Esophagus muscularis mucosa (tissue), 4 donors: ENCODE measurements around the gene DUOXA1. TPM values are rescaled to one million over a fixed set of nuclear protein-coding genes. Genes with fewer than 3 reads are reported as not detected.

Source experiments
- DNase-seq: peaks from one replicate; pipeline ENCODE4 v3.0.0-alpha.2; 2017; ENCODE audit errors: extremely low spot score
- H3K27ac ChIP-seq, 4 donors: fragments of 200-600 bp; sonication (generic); replicated peaks in 1 of 4; 1 replicate in 3 of 4; 2 replicates in 1 of 4; pipeline ENCODE4 v1.5.1; 2016 to 2019; ENCODE audit warnings: mild to moderate bottlenecking in 1 of 4
- H3K27me3 ChIP-seq, 4 donors: fragments of 200-600 bp; sonication (generic); one replicate each; pipeline versions ENCODE4 v1.5.1 to v1.6.0; 2016 to 2019
- H3K36me3 ChIP-seq, 4 donors: fragments of 200-600 bp; sonication (generic); one replicate each; pipeline ENCODE4 v1.5.1; 2016 to 2019
- H3K4me1 ChIP-seq, 4 donors: fragments of 200-600 bp; sonication (generic); one replicate each; pipeline ENCODE4 v1.5.1; 2016 to 2019
- H3K4me3 ChIP-seq, 4 donors: fragments of 200-600 bp; sonication (generic); 1 replicate in 2 of 4; 2 replicates in 2 of 4; pipeline ENCODE4 v1.5.1; 2016 to 2019; ENCODE audit warnings: mild to moderate bottlenecking in 4 of 4, moderate library complexity in 1 of 4
- H3K9me3 ChIP-seq, 4 donors: fragments of 200-600 bp; sonication (generic); 1 replicate in 3 of 4; 2 replicates in 1 of 4; pipeline ENCODE4 v1.5.1; 2016 to 2019
- EP300 ChIP-seq: sonication (generic); formaldehyde crosslinking; IDR thresholded peaks from one replicate; pipeline ENCODE4 v1.6.1; 2017; ENCODE audit warnings: antibody characterized with exemption
- POLR2A ChIP-seq: fragments of 450-650 bp; IDR thresholded peaks from one replicate; pipeline ENCODE4 v1.6.1; 2017; ENCODE audit warnings: antibody characterized with exemption, moderate library complexity, mild to moderate bottlenecking, low read depth
- POLR2AphosphoS5 ChIP-seq, 2 donors: sonication (generic); formaldehyde crosslinking; IDR thresholded peaks; one replicate each; pipeline ENCODE4 v1.6.1; 2017; ENCODE audit warnings: antibody characterized with exemption in 2 of 2
- WGBS: methylation state at CpG from one replicate; pipeline ENCODE4 v1.1.5; 2018; 5-methylcytosine and 5-hydroxymethylcytosine counted together
- intact Hi-C: fragments of 100-400 bp; cut with DNase I; formaldehyde crosslinking; loops from one replicate; pipeline ENCODE4 v1.15.1; 2023
- total RNA-seq, 4 donors: library from RNA; depleted of rRNA; stranded (reverse); fragments of >200 nt; gene quantifications; one replicate each; pipeline versions ENCODE4 v1.1.0 to v1.2.1, GENCODE V29; 2016
- TF ChIP-seq, protein P1 (sequence below), 3 experiments: fragments of 200-600 bp in 2 of 3; fragments of 450-650 bp in 1 of 3; sonication (generic) in 2 of 3; IDR thresholded peaks; one replicate each; pipeline ENCODE4 v1.5.1; 2017 to 2019; ENCODE audit warnings: antibody characterized with exemption in 3 of 3, mild to moderate bottlenecking in 2 of 3, moderate library complexity in 1 of 3

The DUOXA1 gene
- total RNA-seq, 4 donors from 2014 or later, result 0.13 to 0.52 TPM; not detected in 2

DNA sequence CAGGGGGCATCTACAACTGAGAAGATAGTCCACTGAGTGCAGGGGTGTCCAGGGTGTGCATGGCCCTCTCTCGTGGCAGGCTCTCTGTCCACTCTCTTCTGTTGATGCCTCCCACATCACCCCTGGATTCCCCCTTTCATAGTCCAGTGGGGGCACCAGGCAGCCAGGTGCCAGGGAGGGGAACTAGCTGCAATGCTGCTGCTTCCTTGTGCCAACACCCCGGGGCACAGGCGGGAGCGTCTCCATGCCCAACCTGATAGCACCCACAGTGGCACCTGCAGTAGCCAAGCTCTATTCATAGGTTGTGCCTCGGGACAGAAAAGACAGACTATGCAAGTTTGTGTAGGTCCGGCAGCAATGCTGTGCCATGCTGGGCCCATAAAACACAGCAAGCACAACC lies 27.5 kb downstream of the DUOXA1 start:
- H3K9me3 ChIP-seq, result no peaks in the 10 kb centered on the region
- no peaks in the 10 kb centered on the region for H3K4me1 ChIP-seq
- H3K27me3 ChIP-seq, result peaks cover 0 to 10% (median 0%) of the 10 kb centered on the region in 4 donors
- no peak for TF ChIP-seq POLR2AphosphoS5 (IDR thresholded peaks at IDR 0.05)
- no peak for TF ChIP-seq EP300
- TF ChIP-seq, protein P1, sequence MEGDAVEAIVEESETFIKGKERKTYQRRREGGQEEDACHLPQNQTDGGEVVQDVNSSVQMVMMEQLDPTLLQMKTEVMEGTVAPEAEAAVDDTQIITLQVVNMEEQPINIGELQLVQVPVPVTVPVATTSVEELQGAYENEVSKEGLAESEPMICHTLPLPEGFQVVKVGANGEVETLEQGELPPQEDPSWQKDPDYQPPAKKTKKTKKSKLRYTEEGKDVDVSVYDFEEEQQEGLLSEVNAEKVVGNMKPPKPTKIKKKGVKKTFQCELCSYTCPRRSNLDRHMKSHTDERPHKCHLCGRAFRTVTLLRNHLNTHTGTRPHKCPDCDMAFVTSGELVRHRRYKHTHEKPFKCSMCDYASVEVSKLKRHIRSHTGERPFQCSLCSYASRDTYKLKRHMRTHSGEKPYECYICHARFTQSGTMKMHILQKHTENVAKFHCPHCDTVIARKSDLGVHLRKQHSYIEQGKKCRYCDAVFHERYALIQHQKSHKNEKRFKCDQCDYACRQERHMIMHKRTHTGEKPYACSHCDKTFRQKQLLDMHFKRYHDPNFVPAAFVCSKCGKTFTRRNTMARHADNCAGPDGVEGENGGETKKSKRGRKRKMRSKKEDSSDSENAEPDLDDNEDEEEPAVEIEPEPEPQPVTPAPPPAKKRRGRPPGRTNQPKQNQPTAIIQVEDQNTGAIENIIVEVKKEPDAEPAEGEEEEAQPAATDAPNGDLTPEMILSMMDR (IDR thresholded peaks at IDR 0.05), result no peak
- TF ChIP-seq POLR2A, result no peak
- no peaks in the 10 kb centered on the region for H3K36me3 ChIP-seq
- intact Hi-C loops, result no loop called here
- no peak for DNase-seq
- WGBS, result 93% methylated on average over 5 of the region's 6 CpGs
- H3K4me3 ChIP-seq, result no peak overlapping the region
- H3K27ac ChIP-seq, result no peak overlapping the region

DNA sequence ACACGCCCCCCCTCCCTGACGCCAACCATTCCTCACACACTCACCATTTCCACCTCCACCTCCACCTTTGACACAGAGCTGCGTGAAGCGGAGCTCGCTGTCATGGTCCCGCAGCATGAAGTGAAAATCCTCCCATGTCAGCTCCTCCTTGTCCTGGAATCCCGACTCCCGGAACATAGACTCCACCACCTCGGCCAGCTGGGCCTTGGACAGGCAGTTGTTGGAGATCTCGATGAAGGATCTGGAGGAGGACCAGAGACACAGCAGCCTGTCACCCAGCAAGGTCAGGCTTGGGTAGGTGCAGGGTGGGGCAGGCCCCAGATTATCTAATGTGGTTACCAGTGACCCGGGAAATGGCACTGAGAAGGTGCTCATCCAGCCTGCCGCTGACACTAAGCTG lies 27.9 kb downstream of the DUOXA1 start:
- no peaks in the 10 kb centered on the region for H3K36me3 ChIP-seq
- no peak overlapping the region for H3K4me3 ChIP-seq
- H3K9me3 ChIP-seq, result no peaks in the 10 kb centered on the region
- 89% methylated on average over 12 of the region's 12 CpGs for WGBS
- DNase-seq, result no peak
- peaks cover 0 to 5% (median 0%) of the 10 kb centered on the region in 4 donors for H3K27me3 ChIP-seq
- H3K4me1 ChIP-seq, result no peaks in the 10 kb centered on the region
- intact Hi-C loops, result no loop called here
- H3K27ac ChIP-seq, result no peak overlapping the region
- TF ChIP-seq POLR2AphosphoS5 (IDR thresholded peaks at IDR 0.05) (no peak), EP300 (no peak), POLR2A (no peak)
- TF ChIP-seq, protein P1 (IDR thresholded peaks at IDR 0.05), result no peak

DNA sequence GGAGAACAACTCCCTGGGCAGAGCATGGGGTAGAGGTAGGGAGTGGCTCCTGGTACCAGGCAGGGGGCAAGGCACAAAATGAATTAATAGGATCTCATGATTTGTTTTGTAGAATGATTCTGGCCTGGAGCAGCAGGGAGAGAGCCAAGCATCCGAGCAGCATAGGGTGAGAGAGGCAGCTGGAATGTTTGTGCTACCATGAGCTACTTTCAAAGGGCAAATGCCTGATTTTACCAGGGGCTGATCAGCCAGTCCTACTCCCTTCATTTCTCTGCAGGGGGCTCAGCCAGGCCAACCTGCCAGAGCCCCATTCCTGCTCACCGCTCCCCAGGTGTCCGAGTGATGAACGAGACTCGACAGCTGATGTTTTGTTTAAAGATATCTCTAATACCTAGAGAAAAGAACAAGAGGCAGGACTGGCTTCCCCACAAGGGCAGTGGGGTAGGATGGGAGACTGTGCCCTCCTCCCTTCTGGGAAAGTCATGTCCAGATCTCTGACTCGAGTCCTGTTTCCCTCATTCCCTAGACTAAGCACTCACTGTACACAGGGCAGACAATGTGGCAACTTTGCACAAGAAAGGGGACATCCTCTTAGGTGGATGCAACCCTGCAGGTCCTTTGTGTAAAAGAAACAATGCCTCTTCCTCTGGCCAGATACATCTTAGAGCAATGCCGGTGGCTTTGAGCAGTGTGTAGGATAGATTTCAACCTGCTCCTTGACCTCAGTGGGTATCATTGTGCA lies 28.6 kb downstream of the DUOXA1 start:
- 48% methylated on average over 6 of the region's 7 CpGs for WGBS
- no peak for DNase-seq

DNA sequence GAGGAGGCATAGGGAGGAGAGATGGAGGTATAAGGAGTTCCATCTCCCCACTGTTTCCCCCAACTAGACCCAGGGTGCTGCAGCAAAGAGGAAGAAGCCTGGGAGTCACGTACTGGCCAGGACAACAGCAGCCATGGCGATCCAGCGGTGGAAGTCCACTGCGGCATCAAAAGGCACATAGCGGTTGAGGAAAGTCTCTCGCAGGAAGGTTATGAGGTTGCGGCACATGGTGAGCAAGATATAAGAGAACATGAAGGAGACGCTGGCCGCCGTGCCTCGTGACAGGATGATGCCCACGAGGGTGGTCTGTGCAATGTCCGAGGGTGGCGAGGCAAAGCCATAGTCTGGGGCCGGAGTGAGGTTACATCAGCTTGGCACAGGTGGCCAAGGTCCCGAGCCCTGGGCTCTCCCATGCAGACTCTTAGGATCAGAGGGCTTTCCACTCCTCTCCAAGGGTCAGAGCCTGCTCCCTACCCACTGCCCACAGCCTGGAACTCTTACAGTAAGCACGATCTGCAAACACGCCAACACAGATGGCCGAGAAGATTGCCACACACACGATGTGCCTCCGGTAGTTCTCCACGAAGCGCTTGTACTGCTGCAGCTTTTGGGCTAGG lies 30.0 kb downstream of the DUOXA1 start:
- intact Hi-C loops, result no loop called here
- Histone ChIP-seq H3K4me1 (no peaks in the 10 kb centered on the region), H3K9me3 (no peaks in the 10 kb centered on the region), H3K27ac (no peak overlapping the region), H3K36me3 (no peaks in the 10 kb centered on the region), H3K4me3 (no peak overlapping the region), H3K27me3 (no peaks in the 10 kb centered on the region)
- WGBS, result 85% methylated on average over 23 of the region's 23 CpGs
- TF ChIP-seq, protein P1 (IDR thresholded peaks at IDR 0.05), result no peak
- no peak for TF ChIP-seq EP300
- no peak for TF ChIP-seq POLR2AphosphoS5 (IDR thresholded peaks at IDR 0.05)
- TF ChIP-seq POLR2A, result no peak
- no peak for DNase-seq

More for the DNA sequence above, 28.6 kb downstream of the DUOXA1 start:
- no peaks in the 10 kb centered on the region for H3K36me3 ChIP-seq
- no peaks in the 10 kb centered on the region for H3K9me3 ChIP-seq
- H3K27ac ChIP-seq, result no peak overlapping the region
- H3K27me3 ChIP-seq, result no peaks in the 10 kb centered on the region
- no peak overlapping the region for H3K4me3 ChIP-seq
- intact Hi-C loops, result no loop called here
- TF ChIP-seq, protein P1 (IDR thresholded peaks at IDR 0.05), result no peak
- H3K4me1 ChIP-seq, result no peaks in the 10 kb centered on the region

DNA sequence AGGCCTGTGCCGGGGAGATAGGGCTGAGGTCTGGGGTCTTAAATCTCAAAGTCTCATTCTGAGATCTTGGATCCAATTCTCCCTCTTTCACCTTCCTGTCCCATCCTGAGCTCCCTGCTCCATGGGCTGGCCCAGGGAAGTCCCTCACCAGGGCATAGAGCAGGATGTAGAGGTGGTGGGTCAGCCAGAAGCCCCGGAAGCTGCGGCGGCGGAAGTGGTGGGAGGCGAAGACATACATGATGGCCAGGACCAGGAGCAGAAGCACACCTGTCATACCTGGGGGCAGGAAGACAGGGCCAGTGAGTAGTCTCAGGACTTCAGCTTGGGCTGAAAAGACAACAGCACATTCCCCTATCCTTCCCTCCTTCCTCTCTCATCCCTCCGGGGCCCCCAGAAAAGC lies 32.2 kb downstream of the DUOXA1 start:
- TF ChIP-seq EP300, result no peak
- TF ChIP-seq POLR2AphosphoS5 (IDR thresholded peaks at IDR 0.05), result no peak
- TF ChIP-seq POLR2A, result no peak
- TF ChIP-seq, protein P1 (IDR thresholded peaks at IDR 0.05), result no peak
- Histone ChIP-seq H3K9me3 (no peaks in the 10 kb centered on the region), H3K27me3 (no peaks in the 10 kb centered on the region), H3K36me3 (no peaks in the 10 kb centered on the region), H3K4me1 (no peaks in the 10 kb centered on the region), H3K4me3 (no peak overlapping the region), H3K27ac (no peak overlapping the region)
- DNase-seq, result no peak
- intact Hi-C loops, result no loop called here
- WGBS, result 98% methylated on average over 7 of the region's 7 CpGs
